ENCODE results near the gene CPSF7.

DNA sequence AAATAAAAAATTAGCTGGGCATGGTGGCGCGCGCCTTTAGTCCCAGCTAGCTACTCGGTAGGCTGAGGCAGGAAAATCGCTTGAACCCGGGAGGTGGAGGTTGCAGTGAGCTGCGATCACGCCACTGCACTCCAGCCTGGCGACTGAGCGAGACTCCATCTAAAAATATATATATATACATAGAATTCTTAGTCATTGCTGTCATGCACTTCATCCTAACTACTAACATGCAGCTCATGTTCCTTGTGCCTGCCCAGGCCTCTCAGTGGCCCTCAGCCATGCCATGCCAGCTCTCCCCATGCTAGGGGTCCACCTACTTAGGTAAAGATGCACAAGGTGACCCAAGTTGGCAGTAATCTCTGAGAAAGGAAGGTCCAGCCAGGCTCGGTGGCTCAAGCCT is 71.2 kb downstream of the CPSF7 start:
- TF ChIP-seq, protein P1, sequence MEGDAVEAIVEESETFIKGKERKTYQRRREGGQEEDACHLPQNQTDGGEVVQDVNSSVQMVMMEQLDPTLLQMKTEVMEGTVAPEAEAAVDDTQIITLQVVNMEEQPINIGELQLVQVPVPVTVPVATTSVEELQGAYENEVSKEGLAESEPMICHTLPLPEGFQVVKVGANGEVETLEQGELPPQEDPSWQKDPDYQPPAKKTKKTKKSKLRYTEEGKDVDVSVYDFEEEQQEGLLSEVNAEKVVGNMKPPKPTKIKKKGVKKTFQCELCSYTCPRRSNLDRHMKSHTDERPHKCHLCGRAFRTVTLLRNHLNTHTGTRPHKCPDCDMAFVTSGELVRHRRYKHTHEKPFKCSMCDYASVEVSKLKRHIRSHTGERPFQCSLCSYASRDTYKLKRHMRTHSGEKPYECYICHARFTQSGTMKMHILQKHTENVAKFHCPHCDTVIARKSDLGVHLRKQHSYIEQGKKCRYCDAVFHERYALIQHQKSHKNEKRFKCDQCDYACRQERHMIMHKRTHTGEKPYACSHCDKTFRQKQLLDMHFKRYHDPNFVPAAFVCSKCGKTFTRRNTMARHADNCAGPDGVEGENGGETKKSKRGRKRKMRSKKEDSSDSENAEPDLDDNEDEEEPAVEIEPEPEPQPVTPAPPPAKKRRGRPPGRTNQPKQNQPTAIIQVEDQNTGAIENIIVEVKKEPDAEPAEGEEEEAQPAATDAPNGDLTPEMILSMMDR (IDR thresholded peaks at IDR 0.05; ENCODE audit: insufficient read depth, low read length, poor library complexity, severe bottlenecking) = no peak
- no peak for TF ChIP-seq EZH2phosphoT487 (conservative IDR thresholded peaks at IDR 0.05; ENCODE audit: low read length)
